HG02870 (cell line): ENCODE data around the gene NCKAP5.

Experiments
- ATAC-seq: cut with Tn5 transposase; IDR thresholded peaks from one replicate; pipeline ENCODE4 v1.9.1; 2021; ENCODE audit warnings: mild to moderate bottlenecking, moderate library complexity; ENCODE audit not compliant: unreplicated experiment

Gene NCKAP5

GRCh38 chr2:133409581-133410285 is 158.5 kb downstream of the NCKAP5 start:
- ATAC-seq = no peak

GRCh38 chr2:133408671-133409070 is 159.6 kb downstream of the NCKAP5 start:
- ATAC-seq = no peak

GRCh38 chr2:133407341-133407740 is 160.9 kb downstream of the NCKAP5 start:
- ATAC-seq = no peak

GRCh38 chr2:133405252-133405651 is 163.0 kb downstream of the NCKAP5 start:
- ATAC-seq = no peak

GRCh38 chr2:133400411-133400810 is 167.9 kb downstream of the NCKAP5 start:
- no peak for ATAC-seq

- no peak for ATAC-seq
Measured at GRCh38 chr2:133393895-133394294, 174.4 kb downstream of the NCKAP5 start.

GRCh38 chr2:133390156-133390555 is 178.1 kb downstream of the NCKAP5 start:
- no peak for ATAC-seq

- no peak for ATAC-seq
Measured at GRCh38 chr2:133389569-133389968, 178.7 kb downstream of the NCKAP5 start.

- ATAC-seq = no peak
Measured at GRCh38 chr2:133382566-133382965, 185.7 kb downstream of the NCKAP5 start.

GRCh38 chr2:133380991-133381390 is 187.3 kb downstream of the NCKAP5 start:
- no peak for ATAC-seq

- ATAC-seq = no peak
Measured at GRCh38 chr2:133378928-133379549, 189.2 kb downstream of the NCKAP5 start.

GRCh38 chr2:133378386-133378785 is 189.9 kb downstream of the NCKAP5 start:
- no peak for ATAC-seq

- no peak for ATAC-seq
Measured at GRCh38 chr2:133377599-133377998, 190.7 kb downstream of the NCKAP5 start.

- no peak for ATAC-seq
Measured at GRCh38 chr2:133377021-133377481, 191.2 kb downstream of the NCKAP5 start.

GRCh38 chr2:133374781-133375180 is 193.5 kb downstream of the NCKAP5 start:
- no peak for ATAC-seq

- ATAC-seq = no peak
Measured at GRCh38 chr2:133371286-133371685, 197.0 kb downstream of the NCKAP5 start.

- no peak for ATAC-seq
Measured at GRCh38 chr2:133369901-133370658, 198.2 kb downstream of the NCKAP5 start.

- ATAC-seq = no peak
Measured at GRCh38 chr2:133365117-133365516, 203.1 kb downstream of the NCKAP5 start.

- no peak for ATAC-seq
Measured at GRCh38 chr2:133364636-133365035, 203.6 kb downstream of the NCKAP5 start.

GRCh38 chr2:133363884-133364283 is 204.4 kb downstream of the NCKAP5 start:
- ATAC-seq = no peak

- ATAC-seq = no peak
Measured at GRCh38 chr2:133362061-133362476, 206.2 kb downstream of the NCKAP5 start.

- ATAC-seq = peak; percentile 49
Measured at GRCh38 chr2:133360882-133361281, 207.4 kb downstream of the NCKAP5 start.
